Endodermal cell (in vitro differentiated cells): ENCODE measurements around the gene PRSS36. TPM values are rescaled to one million over a fixed set of nuclear protein-coding genes. Genes with fewer than 3 reads are reported as not detected.
"Not testable (repeated sequence)": the region's sequence is repeated elsewhere in the genome, so short reads cannot be mapped to it uniquely, and the experiment has no call there.

Experiments
- DNase-seq: peaks from one replicate; pipeline ENCODE4 v3.0.0-alpha.2; 2017
- H3K27ac ChIP-seq: 2 replicates; pipeline ENCODE4 v1.5.1; 2013; ENCODE audit warnings: mild to moderate bottlenecking, low read depth, low read length, moderate library complexity
- H3K27me3 ChIP-seq: 2 replicates; pipeline ENCODE4 v1.6.1; 2013; ENCODE audit warnings: mild to moderate bottlenecking, low read length, moderate library complexity; ENCODE audit not compliant: insufficient read depth, control insufficient read depth, poor library complexity, severe bottlenecking
- H3K36me3 ChIP-seq: 2 replicates; pipeline ENCODE4 v1.7.0; 2013; ENCODE audit warnings: mild to moderate bottlenecking, low read length, moderate library complexity; ENCODE audit not compliant: control insufficient read depth, insufficient read depth
- H3K4me1 ChIP-seq: one replicate; pipeline ENCODE4 v1.7.0; 2013; ENCODE audit warnings: low read length; ENCODE audit not compliant: control insufficient read depth, insufficient read depth
- H3K4me3 ChIP-seq: 2 replicates; pipeline ENCODE4 v1.5.1; 2013; ENCODE audit warnings: mild to moderate bottlenecking, low read length, moderate library complexity
- H3K9ac ChIP-seq: 2 replicates; pipeline ENCODE4 v1.6.1; 2013; ENCODE audit warnings: mild to moderate bottlenecking, low read length, moderate library complexity; ENCODE audit not compliant: poor library complexity, severe bottlenecking; ENCODE audit errors: extremely low read depth
- H3K9me3 ChIP-seq: 2 replicates; pipeline ENCODE4 v1.6.1; 2013; ENCODE audit warnings: mild to moderate bottlenecking, low read length, moderate library complexity; ENCODE audit not compliant: control insufficient read depth
- H3K27ac Mint-ChIP-seq: 2 replicates; pipeline ENCODE4 v1.8.0; 2020; ENCODE audit warnings: mixed read lengths
- H3K27me3 Mint-ChIP-seq: 2 replicates; pipeline ENCODE4 v1.8.0; 2021; ENCODE audit warnings: mild to moderate bottlenecking, mixed read lengths; ENCODE audit not compliant: insufficient read depth
- H3K36me3 Mint-ChIP-seq: 2 replicates; pipeline ENCODE4 v1.8.0; 2020; ENCODE audit warnings: low read depth, mixed read lengths
- H3K4me1 Mint-ChIP-seq: 2 replicates; pipeline ENCODE4 v1.8.0; 2020; ENCODE audit warnings: mixed read lengths
- H3K4me3 Mint-ChIP-seq: 2 replicates; pipeline ENCODE4 v1.8.0; 2020; ENCODE audit warnings: mild to moderate bottlenecking, moderate library complexity, mixed read lengths
- H3K9me3 Mint-ChIP-seq: 2 replicates; pipeline ENCODE4 v1.8.0; 2020; ENCODE audit warnings: mild to moderate bottlenecking, mixed read lengths
- CTCF ChIP-seq: fragments of 200-600 bp; sonication (generic); conservative IDR thresholded peaks from 2 replicates; pipeline ENCODE4 v1.5.0; 2021; ENCODE audit warnings: antibody characterized with exemption, mild to moderate bottlenecking
- WGBS, 2 experiments: methylation state at CpG; one replicate each; pipeline versions ENCODE4 v1.1.5 to v1.1.7; 2013; ENCODE audit warnings: missing lambda C conversion rate in 2 of 2, mixed read lengths in 1 of 2; ENCODE audit not compliant: insufficient coverage in 1 of 2, insufficient read length in 1 of 2; 5-methylcytosine and 5-hydroxymethylcytosine counted together
- total RNA-seq, 2 donors: library from RNA; stranded (reverse); fragmentation: NEBNext Ultra II Directional in 1 of 2; extraction: Animal tissue kit (Norgen Biotek cat#: 25700) in 1 of 2; gene quantifications; 2 replicates in 1 of 2; 3 replicates in 1 of 2; pipeline ENCODE4 v1.2.1, GENCODE V29; 2021

The PRSS36 gene
- total RNA-seq, 2 donors from 2014 or later, result 0.22 to 0.71 TPM

DNA sequence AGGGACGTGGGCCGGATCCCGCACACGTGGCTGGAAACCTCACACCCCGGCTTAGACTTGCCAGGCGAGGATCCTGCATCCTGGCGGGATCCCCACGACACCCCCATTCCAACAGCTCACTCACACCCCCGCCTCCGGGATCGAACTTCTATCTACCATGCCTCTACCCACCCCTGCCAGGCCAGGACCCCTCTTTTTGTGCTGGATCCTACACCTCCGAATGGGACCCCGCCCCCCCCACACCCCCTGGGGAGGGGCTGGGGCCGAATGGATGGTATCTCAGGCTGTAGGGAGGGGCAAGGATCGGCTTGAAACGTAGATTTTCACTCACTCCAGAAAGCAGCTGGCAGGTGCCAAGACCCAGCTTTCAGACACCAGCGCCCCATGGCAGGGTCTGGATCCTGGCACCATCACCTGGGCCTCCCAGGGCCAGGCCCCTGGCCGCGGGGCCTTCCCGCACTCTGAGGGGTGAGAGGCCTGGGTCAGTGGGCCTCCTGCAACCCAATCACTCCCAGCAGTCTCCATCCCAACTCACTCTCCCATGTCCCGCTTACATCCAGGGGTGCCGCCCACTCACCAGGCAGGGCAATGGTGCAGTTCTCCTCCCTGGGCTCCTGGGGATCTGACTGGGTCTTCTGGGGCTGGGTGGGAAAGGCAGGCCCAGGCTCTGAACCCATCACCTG lies 6.7 kb downstream of the PRSS36 start:
- Mint-ChIP-seq H3K27ac (no peak overlapping the region), H3K9me3 (no peaks in the 10 kb centered on the region), H3K4me3 (no peak overlapping the region), H3K36me3 (no peaks in the 10 kb centered on the region), H3K27me3 (peaks cover 50% of the 10 kb centered on the region), H3K4me1 (peaks cover 12% of the 10 kb centered on the region)
- WGBS, 2 experiments, result 86 to 88% methylated on average over 9 to 22 of the region's 22 CpGs
- Histone ChIP-seq H3K36me3 (no peaks in the 10 kb centered on the region), H3K27ac (no peak overlapping the region), H3K9ac (no peak overlapping the region), H3K4me3 (no peak overlapping the region), H3K27me3 (peaks cover 20% of the 10 kb centered on the region), H3K9me3 (no peaks in the 10 kb centered on the region), H3K4me1 (peaks cover 3% of the 10 kb centered on the region)
- no peak for DNase-seq
- TF ChIP-seq CTCF, result no peak

DNA sequence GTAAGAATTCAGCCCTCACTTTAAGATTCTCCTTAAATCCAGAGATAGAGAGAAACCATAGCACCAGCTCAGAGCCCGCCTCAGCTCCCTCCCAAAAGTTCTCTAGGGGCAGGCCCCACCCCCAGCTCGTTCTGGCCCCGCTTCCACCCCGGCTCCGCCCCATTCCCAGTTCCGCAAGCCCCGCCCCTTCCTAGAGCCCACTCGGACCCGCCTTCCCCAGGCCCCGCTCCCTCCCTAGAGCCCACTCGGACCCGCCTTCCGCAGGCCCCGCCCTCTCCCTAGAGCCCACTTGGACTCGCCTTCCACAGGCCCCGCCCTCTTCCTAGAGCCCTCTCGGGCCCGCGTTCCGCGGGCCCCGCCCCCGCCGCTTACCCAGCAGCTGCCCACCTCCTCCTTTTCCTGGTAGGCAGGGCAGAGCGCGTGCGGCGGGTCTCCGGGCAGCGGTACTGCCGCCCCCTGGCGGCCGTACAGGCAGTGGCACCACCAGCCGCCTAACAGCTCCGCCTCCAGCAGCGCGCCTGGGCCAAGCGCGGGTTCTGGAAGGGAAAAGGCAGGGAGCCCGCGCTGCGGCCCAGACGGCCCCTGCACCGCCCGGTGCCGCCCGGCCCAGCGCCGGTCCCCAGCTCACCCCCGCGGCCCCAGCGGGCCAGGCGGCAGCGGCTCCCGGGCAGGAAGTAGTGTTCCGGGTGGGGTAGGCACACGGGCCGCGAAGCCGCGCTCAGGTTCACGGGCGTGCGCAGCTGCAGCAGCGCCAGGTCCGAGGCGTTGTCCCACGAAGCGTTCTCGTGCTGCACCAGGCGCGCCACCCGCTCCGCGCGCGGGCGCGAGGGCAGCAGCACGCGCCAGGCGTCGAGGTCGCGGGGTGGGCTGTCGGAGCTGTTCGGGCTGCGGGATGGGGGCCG lies 7.5 kb downstream of the PRSS36 start:
- H3K36me3 ChIP-seq, result no peaks in the 10 kb centered on the region
- 20 to 49% methylated on average over 28 to 89 of the region's 89 CpGs for WGBS, 2 experiments
- H3K4me3 ChIP-seq, result peak overlapping the region; percentile 71
- peaks cover 12% of the 10 kb centered on the region for H3K4me1 Mint-ChIP-seq
- H3K36me3 Mint-ChIP-seq, result no peaks in the 10 kb centered on the region
- H3K4me3 Mint-ChIP-seq, result peak overlapping the region; percentile 37
- H3K27me3 ChIP-seq, result peaks cover 12% of the 10 kb centered on the region
- DNase-seq, result peak; percentile 100
- H3K9me3 Mint-ChIP-seq, result no peaks in the 10 kb centered on the region
- H3K27ac Mint-ChIP-seq, result peak overlapping the region; percentile 81
- no peak overlapping the region for H3K9ac ChIP-seq
- H3K27ac ChIP-seq, result peak overlapping the region; percentile 19
- peaks cover 42% of the 10 kb centered on the region for H3K27me3 Mint-ChIP-seq
- peak; percentile 98 for TF ChIP-seq CTCF
- peaks cover 3% of the 10 kb centered on the region for H3K4me1 ChIP-seq
- H3K9me3 ChIP-seq, result no peaks in the 10 kb centered on the region

DNA sequence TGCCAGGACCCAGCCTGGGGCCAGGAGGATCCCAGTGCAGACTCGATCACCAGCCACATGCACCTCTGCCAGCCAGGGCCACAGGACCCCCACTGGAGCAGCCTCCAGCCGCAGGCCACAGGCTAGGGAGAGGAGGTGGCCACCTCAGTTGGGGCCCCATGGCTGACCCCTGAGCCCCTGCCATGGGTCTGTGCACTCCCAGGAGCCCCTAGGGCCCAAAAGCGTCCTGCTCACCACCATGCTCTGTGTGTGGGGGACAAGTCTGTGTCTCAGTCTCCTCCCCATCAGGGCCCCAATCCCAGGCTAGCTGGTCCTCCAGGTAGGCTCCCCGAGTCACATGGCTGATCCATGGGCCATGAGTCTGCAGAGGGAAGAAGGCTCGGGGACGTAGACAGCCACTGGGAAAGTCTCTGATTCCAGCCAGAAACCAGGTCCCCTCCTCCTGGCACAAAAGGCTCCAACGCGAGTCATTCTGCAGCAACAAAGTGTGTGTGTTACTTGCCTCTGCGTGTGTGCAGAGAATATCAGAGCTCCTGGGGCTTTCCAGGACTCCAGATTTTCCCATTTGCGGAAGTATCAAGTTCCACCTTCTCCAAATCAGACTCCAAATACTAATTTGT lies 8.3 kb downstream of the PRSS36 start:
- Mint-ChIP-seq H3K9me3 (no peaks in the 10 kb centered on the region), H3K27me3 (peaks cover 34% of the 10 kb centered on the region), H3K4me3 (peak overlapping the region; percentile 37), H3K36me3 (no peaks in the 10 kb centered on the region), H3K4me1 (peaks cover 12% of the 10 kb centered on the region), H3K27ac (peak overlapping the region; percentile 81)
- peak; percentile 77 for DNase-seq
- 52 to 68% methylated on average over 9 to 10 of the region's 10 CpGs for WGBS, 2 experiments
- H3K27ac ChIP-seq, result peak overlapping the region; percentile 19
- H3K9me3 ChIP-seq, result no peaks in the 10 kb centered on the region
- no peak overlapping the region for H3K9ac ChIP-seq
- peaks cover 3% of the 10 kb centered on the region for H3K4me1 ChIP-seq
- peaks cover 5% of the 10 kb centered on the region for H3K27me3 ChIP-seq
- no peak for TF ChIP-seq CTCF
- H3K4me3 ChIP-seq, result peak overlapping the region; percentile 71
- H3K36me3 ChIP-seq, result no peaks in the 10 kb centered on the region

- H3K27ac ChIP-seq, H3K27me3 ChIP-seq, H3K4me1 ChIP-seq, H3K36me3 ChIP-seq, DNase-seq, H3K9ac ChIP-seq, H3K36me3 Mint-ChIP-seq, H3K4me3 Mint-ChIP-seq, H3K9me3 ChIP-seq, H3K27ac Mint-ChIP-seq, H3K9me3 Mint-ChIP-seq, H3K4me3 ChIP-seq: not testable (repeated sequence)
- H3K27me3 Mint-ChIP-seq, result peaks cover 29% of the 10 kb centered on the region
- 94 to 95% methylated on average over 3 to 9 of the region's 9 CpGs for WGBS, 2 experiments
- peaks cover 14% of the 10 kb centered on the region for H3K4me1 Mint-ChIP-seq
Measured at GRCh38 chr16:31141071-31141469, 8.8 kb downstream of the PRSS36 start.
